Activated B cell treated with CpG ODN at 0.5 μM for 24 hours (primary cell): Measurements from ENCODE around the gene MBTPS1. TPM values are rescaled to one million over a fixed set of nuclear protein-coding genes. Genes with fewer than 3 reads are reported as not detected.

ENCODE experiments used
- ATAC-seq: fragments of 200-7000 bp; cut with Tn5 transposase; one replicate; pipeline ENCODE4 v1.10.0; 2021; ENCODE audit warnings: low read depth, mild to moderate bottlenecking, moderate library complexity
- CTCF ChIA-PET: fragments of 350-600 bp; sonication (Branson Sonifier 250); formaldehyde crosslinking; loops from one replicate; lab custom pipeline; 2021; ENCODE audit warnings: antibody characterized with exemption; lab: Charles Lee
- POLR2A ChIA-PET: fragments of 350-600 bp; sonication (Branson Sonifier 250); formaldehyde crosslinking; loops from one replicate; lab custom pipeline; 2021; ENCODE audit warnings: antibody characterized with exemption; lab: Charles Lee
- DNase-seq: peaks from one replicate; pipeline ENCODE4 v3.0.0; 2022
- H3K27ac Mint-ChIP-seq: one replicate; pipeline ENCODE4 v1.8.0; 2020; ENCODE audit warnings: mixed read lengths
- H3K27me3 Mint-ChIP-seq: one replicate; pipeline ENCODE4 v1.8.0; 2021; ENCODE audit warnings: mixed read lengths
- H3K36me3 Mint-ChIP-seq: one replicate; pipeline ENCODE4 v1.8.0; 2021; ENCODE audit warnings: low read depth, mixed read lengths
- H3K4me1 Mint-ChIP-seq: one replicate; pipeline ENCODE4 v1.8.0; 2021; ENCODE audit warnings: mixed read lengths
- H3K4me3 Mint-ChIP-seq: one replicate; pipeline ENCODE4 v1.8.0; 2020; ENCODE audit warnings: mild to moderate bottlenecking, mixed read lengths
- H3K9me3 Mint-ChIP-seq: one replicate; pipeline ENCODE4 v1.8.0; 2020; ENCODE audit warnings: mixed read lengths
- intact Hi-C: fragments of 100-400 bp; cut with micrococcal nuclease; formaldehyde crosslinking; loops from one replicate; pipeline ENCODE4 v1.15.1; 2024
- total RNA-seq: library from RNA; stranded (reverse); gene quantifications from 2 replicates; pipeline ENCODE4 v1.2.3, GENCODE V29; 2022
- TF ChIP-seq, protein P1 (sequence below): fragments of 200-600 bp; IDR thresholded peaks from one replicate; pipeline ENCODE4 v1.8.0; 2022; ENCODE audit warnings: antibody characterized with exemption, mild to moderate bottlenecking

MBTPS1 gene
- total RNA-seq, 1 donor from 2014 or later: 79.2 TPM

- H3K27me3 Mint-ChIP-seq: peaks cover 24% of the 10 kb centered on the region
- DNase-seq (no peak), ATAC-seq (no peak)
- intact Hi-C loops: no loop called here
- peaks cover 3% of the 10 kb centered on the region for H3K36me3 Mint-ChIP-seq
- POLR2A ChIA-PET: no interaction called here
- TF ChIP-seq, protein P1, sequence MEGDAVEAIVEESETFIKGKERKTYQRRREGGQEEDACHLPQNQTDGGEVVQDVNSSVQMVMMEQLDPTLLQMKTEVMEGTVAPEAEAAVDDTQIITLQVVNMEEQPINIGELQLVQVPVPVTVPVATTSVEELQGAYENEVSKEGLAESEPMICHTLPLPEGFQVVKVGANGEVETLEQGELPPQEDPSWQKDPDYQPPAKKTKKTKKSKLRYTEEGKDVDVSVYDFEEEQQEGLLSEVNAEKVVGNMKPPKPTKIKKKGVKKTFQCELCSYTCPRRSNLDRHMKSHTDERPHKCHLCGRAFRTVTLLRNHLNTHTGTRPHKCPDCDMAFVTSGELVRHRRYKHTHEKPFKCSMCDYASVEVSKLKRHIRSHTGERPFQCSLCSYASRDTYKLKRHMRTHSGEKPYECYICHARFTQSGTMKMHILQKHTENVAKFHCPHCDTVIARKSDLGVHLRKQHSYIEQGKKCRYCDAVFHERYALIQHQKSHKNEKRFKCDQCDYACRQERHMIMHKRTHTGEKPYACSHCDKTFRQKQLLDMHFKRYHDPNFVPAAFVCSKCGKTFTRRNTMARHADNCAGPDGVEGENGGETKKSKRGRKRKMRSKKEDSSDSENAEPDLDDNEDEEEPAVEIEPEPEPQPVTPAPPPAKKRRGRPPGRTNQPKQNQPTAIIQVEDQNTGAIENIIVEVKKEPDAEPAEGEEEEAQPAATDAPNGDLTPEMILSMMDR: no peak
- CTCF ChIA-PET: no interaction called here
- no peak overlapping the region for H3K4me3 Mint-ChIP-seq
- no peaks in the 10 kb centered on the region for H3K4me1 Mint-ChIP-seq
- no peaks in the 10 kb centered on the region for H3K9me3 Mint-ChIP-seq
- H3K27ac Mint-ChIP-seq: no peak overlapping the region
Measured at GRCh38 chr16:84042879-84043485, 73.8 kb downstream of the MBTPS1 start.

GRCh38 chr16:84042308-84042878 is 74.3 kb downstream of the MBTPS1 start, which contains the start of gene SLC38A8:
Gene SLC38A8 (minus strand): TSS chr16:84042795. CDS start chr16:84042157, 638 bp downstream.
- intact Hi-C loops: no loop called here
- H3K36me3 Mint-ChIP-seq: peaks cover 2% of the 10 kb centered on the region
- ATAC-seq (no peak), DNase-seq (no peak)
- POLR2A ChIA-PET: no interaction called here
- H3K4me1 Mint-ChIP-seq: no peaks in the 10 kb centered on the region
- H3K27ac Mint-ChIP-seq: no peak within 1 kb of the TSS
- H3K4me3 Mint-ChIP-seq: no peak within 1 kb of the TSS
- CTCF ChIA-PET: no interaction called here
- TF ChIP-seq, protein P1: no peak
- no peaks in the 10 kb centered on the region for H3K9me3 Mint-ChIP-seq
- peaks cover 24% of the 10 kb centered on the region for H3K27me3 Mint-ChIP-seq

DNA sequence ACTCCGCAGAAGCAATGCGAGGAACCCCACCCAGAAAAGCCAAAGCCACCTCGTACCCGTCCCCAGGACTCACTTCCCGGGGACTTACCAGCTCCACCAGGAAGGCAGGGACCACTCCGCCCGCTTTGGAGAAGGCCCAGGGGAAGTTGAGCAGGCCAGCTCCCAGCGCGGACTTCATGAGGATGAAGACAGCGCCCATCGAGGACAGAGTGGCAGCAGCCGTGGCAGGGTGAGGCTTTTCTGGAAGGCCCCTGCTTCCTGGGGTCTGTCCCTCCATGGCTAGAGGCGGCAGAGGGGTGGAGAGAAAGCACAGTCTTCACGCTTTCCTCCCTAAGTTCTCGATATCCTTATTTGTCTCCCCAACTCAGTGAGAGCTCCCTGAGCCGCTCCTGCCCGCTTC is 74.9 kb downstream of the MBTPS1 start:
- no peaks in the 10 kb centered on the region for H3K9me3 Mint-ChIP-seq
- TF ChIP-seq, protein P1: no peak
- ATAC-seq (no peak), DNase-seq (no peak)
- CTCF ChIA-PET: no interaction called here
- no peaks in the 10 kb centered on the region for H3K36me3 Mint-ChIP-seq
- intact Hi-C loops: no loop called here
- no peak overlapping the region for H3K27ac Mint-ChIP-seq
- peaks cover 24% of the 10 kb centered on the region for H3K27me3 Mint-ChIP-seq
- POLR2A ChIA-PET: no interaction called here
- H3K4me1 Mint-ChIP-seq: no peaks in the 10 kb centered on the region
- no peak overlapping the region for H3K4me3 Mint-ChIP-seq

GRCh38 chr16:84040823-84041820 is 75.6 kb downstream of the MBTPS1 start:
- Mint-ChIP-seq H3K27me3 (peaks cover 24% of the 10 kb centered on the region), H3K4me1 (no peaks in the 10 kb centered on the region), H3K36me3 (no peaks in the 10 kb centered on the region), H3K27ac (no peak overlapping the region), H3K9me3 (no peaks in the 10 kb centered on the region), H3K4me3 (no peak overlapping the region)
- POLR2A ChIA-PET: no interaction called here
- CTCF ChIA-PET: no interaction called here
- intact Hi-C loops: no loop called here
- TF ChIP-seq, protein P1: no peak
- ATAC-seq (no peak), DNase-seq (no peak)
